GM23338 (cell line): ENCODE measurements around the gene GPR83. TPM values are rescaled to one million over a fixed set of nuclear protein-coding genes. Genes with fewer than 3 reads are reported as not detected.

ENCODE experiments used
- ATAC-seq: fragments of 200-7000 bp; cut with Tn5 transposase; 3 replicates; pipeline ENCODE4 v1.9.1; 2020
- DNase-seq: peaks from one replicate; pipeline ENCODE4 v3.0.0-alpha.2; 2015; ENCODE audit warnings: low spot score
- H2AFZ ChIP-seq: fragments of 200-600 bp; sonication (generic); 2 replicates; pipeline ENCODE4 v1.8.0; 2016; ENCODE audit warnings: antibody characterized with exemption, mild to moderate bottlenecking, moderate library complexity
- H3F3A ChIP-seq: fragments of 200-600 bp; sonication (generic); replicated peaks from 2 replicates; pipeline ENCODE4 v1.8.0; 2017; ENCODE audit warnings: antibody characterized with exemption, mixed run types, low read depth
- H3K27ac ChIP-seq: fragments of 200-600 bp; sonication (generic); 2 replicates; pipeline ENCODE4 v1.6.1; 2016; ENCODE audit warnings: low read depth
- H3K27me3 ChIP-seq: fragments of 200-600 bp; sonication (generic); 2 replicates; pipeline ENCODE4 v1.8.0; 2016; ENCODE audit warnings: mild to moderate bottlenecking, mixed run types, moderate library complexity; ENCODE audit not compliant: insufficient read depth
- H3K36me3 ChIP-seq: fragments of 200-600 bp; sonication (generic); 2 replicates; pipeline ENCODE4 v1.8.0; 2016; ENCODE audit warnings: mild to moderate bottlenecking; ENCODE audit not compliant: insufficient read depth
- H3K4me1 ChIP-seq: fragments of 200-600 bp; sonication (generic); 2 replicates; pipeline ENCODE4 v1.8.0; 2016; ENCODE audit warnings: mild to moderate bottlenecking, moderate library complexity; ENCODE audit not compliant: insufficient read depth
- H3K4me2 ChIP-seq: fragments of 200-600 bp; sonication (generic); 2 replicates; pipeline ENCODE4 v1.7.1; 2017; ENCODE audit warnings: mixed run types
- H3K4me3 ChIP-seq: fragments of 200-600 bp; sonication (generic); 2 replicates; pipeline ENCODE4 v1.6.1; 2016; ENCODE audit warnings: mixed run types
- H3K79me2 ChIP-seq: fragments of 200-600 bp; sonication (generic); replicated peaks from 2 replicates; pipeline ENCODE4 v1.8.0; 2017; ENCODE audit warnings: mild to moderate bottlenecking; ENCODE audit not compliant: insufficient read depth
- H3K9me2 ChIP-seq: fragments of 200-600 bp; sonication (generic); 2 replicates; pipeline ENCODE4 v1.8.0; 2017; ENCODE audit not compliant: insufficient read depth
- H4K20me1 ChIP-seq: fragments of 200-600 bp; sonication (generic); replicated peaks from 2 replicates; pipeline ENCODE4 v1.8.0; 2017; ENCODE audit warnings: mild to moderate bottlenecking; ENCODE audit not compliant: insufficient read depth
- H3K27ac Mint-ChIP-seq: 2 replicates; pipeline ENCODE4 v1.8.0; 2020; ENCODE audit warnings: inconsistent platforms, mild to moderate bottlenecking, moderate library complexity, mixed read lengths
- H3K27me3 Mint-ChIP-seq: 3 replicates; pipeline ENCODE4 v1.8.0; 2022; ENCODE audit warnings: low read depth, mild to moderate bottlenecking, moderate library complexity, mixed read lengths, inconsistent platforms; ENCODE audit not compliant: insufficient read depth, poor library complexity
- H3K36me3 Mint-ChIP-seq: 3 replicates; pipeline ENCODE4 v1.8.0; 2021; ENCODE audit warnings: low read depth, mild to moderate bottlenecking, inconsistent platforms, moderate library complexity, mixed read lengths
- H3K4me1 Mint-ChIP-seq: 3 replicates; pipeline ENCODE4 v1.8.0; 2020; ENCODE audit warnings: mild to moderate bottlenecking, inconsistent platforms, mixed read lengths
- H3K4me3 Mint-ChIP-seq: 3 replicates; pipeline ENCODE4 v1.8.0; 2021; ENCODE audit warnings: moderate library complexity, mild to moderate bottlenecking, inconsistent platforms, mixed read lengths
- H3K9me3 Mint-ChIP-seq: 3 replicates; pipeline ENCODE4 v1.8.0; 2020; ENCODE audit warnings: moderate library complexity, mild to moderate bottlenecking, inconsistent platforms, mixed read lengths
- CREB1 ChIP-seq: fragments of 250-450 bp; sonication (Bioruptor Pico); IDR thresholded peaks from 2 replicates; pipeline ENCODE4 v1.5.0; 2020; ENCODE audit warnings: low read depth, mild to moderate bottlenecking, moderate library complexity
- CTCF ChIP-seq, 2 experiments: fragments of 200-600 bp in 1 of 2; sonication (generic) in 1 of 2; conservative IDR thresholded peaks; 2 replicates each; pipeline versions ENCODE4 v1.5.1 to v1.6.1; 2016 to 2017; ENCODE audit warnings: antibody characterized with exemption in 2 of 2, low read depth in 2 of 2, mild to moderate bottlenecking in 2 of 2, moderate library complexity in 1 of 2
- ETS1 ChIP-seq: IDR thresholded peaks from 2 replicates; pipeline ENCODE4 v1.6.1; 2016; ENCODE audit warnings: antibody characterized with exemption
- EZH2 ChIP-seq: fragments of 200-600 bp; sonication (generic); IDR thresholded peaks from one replicate; pipeline ENCODE4 v1.8.0; 2017; ENCODE audit warnings: antibody characterized with exemption, mild to moderate bottlenecking, low read depth; ENCODE audit not compliant: unreplicated experiment
- EZH2phosphoT487 ChIP-seq: fragments of 200-600 bp; sonication (generic); IDR thresholded peaks from one replicate; pipeline ENCODE4 v1.8.1; 2018; ENCODE audit warnings: antibody characterized with exemption; ENCODE audit not compliant: unreplicated experiment
- JUNB ChIP-seq: IDR thresholded peaks from one replicate; pipeline ENCODE4 v1.6.1; 2016; ENCODE audit warnings: antibody characterized with exemption; ENCODE audit not compliant: unreplicated experiment
- NANOG ChIP-seq: IDR thresholded peaks from 2 replicates; pipeline ENCODE4 v1.6.1; 2016; ENCODE audit warnings: antibody characterized with exemption, borderline replicate concordance
- POLR2AphosphoS5 ChIP-seq: IDR thresholded peaks from 2 replicates; pipeline ENCODE4 v1.6.1; 2016; ENCODE audit warnings: antibody characterized with exemption, low read depth
- REST ChIP-seq: IDR thresholded peaks from one replicate; pipeline ENCODE4 v1.6.1; 2018; ENCODE audit warnings: antibody characterized with exemption; ENCODE audit not compliant: unreplicated experiment
- STAT1 ChIP-seq: IDR thresholded peaks from one replicate; pipeline ENCODE4 v1.6.1; 2016; ENCODE audit warnings: antibody characterized with exemption; ENCODE audit not compliant: unreplicated experiment
- ZNF114 ChIP-seq: fragments of 250-450 bp; sonication (Bioruptor Pico); IDR thresholded peaks from 2 replicates; pipeline ENCODE4 v1.5.0; 2020; ENCODE audit warnings: mild to moderate bottlenecking, moderate library complexity
- ZNF331 ChIP-seq: fragments of 250-450 bp; sonication (Bioruptor Pico); IDR thresholded peaks from 2 replicates; pipeline ENCODE4 v1.5.0; 2020; ENCODE audit warnings: low read depth, mild to moderate bottlenecking, moderate library complexity
- ZNF462 ChIP-seq: fragments of 250-450 bp; sonication (Bioruptor Pico); IDR thresholded peaks from 2 replicates; pipeline ENCODE4 v1.5.0; 2020; ENCODE audit warnings: mild to moderate bottlenecking, moderate library complexity
- polyA plus RNA-seq: library from polyadenylated mRNA; unstranded; fragments of >200 nt; fragmentation: Nextera tagmentation; extraction: Ambion mirVana; gene quantifications from 2 replicates; pipeline ENCODE4 v1.2.1, GENCODE V29; 2016
- total RNA-seq: library from RNA; depleted of rRNA; stranded (reverse); fragments of >200 nt; shearing (Covaris generic); gene quantifications from 2 replicates; pipeline ENCODE4 v1.2.3, GENCODE V29; 2014

The GPR83 gene
- total and polyA plus RNA-seq, 2 experiments from 2014 or later: 0.17 to 0.18 TPM

- no peaks in the 10 kb centered on the region for H3K27me3 Mint-ChIP-seq
- Histone ChIP-seq H4K20me1 (0 out of 2 replicates have a peak, but pooled peaks cover 2% of the 10 kb centered on the region), H3K79me2 (no peaks in the 10 kb centered on the region), H3K27ac (no peak overlapping the region), H3K4me3 (no peak overlapping the region), H3K36me3 (peaks cover 3% of the 10 kb centered on the region; the same call in 1 of the 2 replicates), H2AFZ (no peak overlapping the region), H3K27me3 (no peaks in the 10 kb centered on the region), H3K4me1 (peaks cover 21% of the 10 kb centered on the region), H3F3A (no peaks in the 10 kb centered on the region), H3K9me2 (no peaks in the 10 kb centered on the region), H3K4me2 (peak overlapping the region; percentile 15)
- no peak for DNase-seq
- H3K36me3 Mint-ChIP-seq: peaks cover 31% of the 10 kb centered on the region
- H3K9me3 Mint-ChIP-seq: no peaks in the 10 kb centered on the region
- TF ChIP-seq CREB1 (CRISPR knock-in tag) (no peak), NANOG (no peak), ZNF331 (CRISPR knock-in tag) (no peak), STAT1 (no peak), POLR2AphosphoS5 (no peak), EZH2phosphoT487 (no peak), ZNF114 (CRISPR knock-in tag) (no peak), EZH2 (no peak), ZNF462 (CRISPR knock-in tag) (no peak), REST (no peak), JUNB (no peak), ETS1 (no peak), CTCF (conservative IDR thresholded peaks at IDR 0.05; ENCODE audit: low read depth in 2 of 2) (no peak)
- H3K4me3 Mint-ChIP-seq: no peak overlapping the region
- ATAC-seq: peak; percentile 97
- peak overlapping the region; percentile 3; the same call in 1 of the 2 replicates for H3K27ac Mint-ChIP-seq
- H3K4me1 Mint-ChIP-seq: peaks cover 24% of the 10 kb centered on the region
Measured at GRCh38 chr11:94433049-94433448, 31.8 kb upstream of the GPR83 start.
